Stimulated activated CD4-positive, alpha-beta T cell treated with anti-CD3 and anti-CD28 coated beads, Interleukin-15, amount 100 ng/mL, for 48 hours (primary cell): ENCODE results near the gene RPP21.

ENCODE experiments used
- DNase-seq, 2 donors: peaks; one replicate each; pipeline ENCODE4 v3.0.0-alpha.2; 2020; ENCODE audit warnings: low read depth in 2 of 2

The RPP21 gene

DNA sequence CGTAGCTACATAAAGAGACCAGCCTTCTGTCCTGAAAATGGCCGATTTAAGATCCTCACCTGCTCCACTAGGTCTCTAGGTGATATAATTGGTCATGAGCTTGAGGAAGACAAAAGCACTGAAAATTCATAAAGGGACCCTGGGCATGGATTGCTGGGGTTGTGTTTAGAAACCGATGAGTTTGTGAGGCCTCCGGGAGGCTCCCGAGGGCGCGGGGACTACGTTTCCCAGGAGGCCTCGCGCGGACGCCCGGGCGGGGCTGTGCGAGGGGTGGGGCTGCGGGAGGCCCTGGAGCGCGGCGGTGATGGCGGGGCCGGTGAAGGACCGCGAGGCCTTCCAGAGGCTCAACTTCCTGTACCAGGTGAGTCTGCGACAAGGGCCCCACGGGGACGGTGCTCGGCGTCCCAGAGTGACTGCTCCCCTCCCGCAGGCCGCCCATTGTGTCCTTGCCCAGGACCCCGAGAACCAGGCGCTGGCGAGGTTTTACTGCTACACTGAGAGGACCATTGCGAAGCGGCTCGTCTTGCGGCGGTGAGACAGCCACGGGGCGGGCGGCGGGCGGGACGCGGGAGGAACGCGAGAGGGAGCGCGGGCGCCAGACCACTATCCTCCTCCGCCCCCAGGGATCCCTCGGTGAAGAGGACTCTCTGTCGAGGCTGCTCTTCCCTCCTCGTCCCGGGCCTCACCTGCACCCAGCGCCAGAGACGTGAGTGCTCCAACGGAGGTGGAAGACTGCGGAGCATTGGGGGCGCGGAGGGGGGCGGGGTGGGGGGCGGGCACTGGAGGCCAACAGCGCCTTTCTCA is at the start of gene RPP21:
Gene RPP21, plus strand, starts transcription at position 289 of the 804 bp plus-strand sequence. Its CDS starts 16 bp downstream, at position 305.
- DNase-seq: peak; percentile 76 to 88

DNA sequence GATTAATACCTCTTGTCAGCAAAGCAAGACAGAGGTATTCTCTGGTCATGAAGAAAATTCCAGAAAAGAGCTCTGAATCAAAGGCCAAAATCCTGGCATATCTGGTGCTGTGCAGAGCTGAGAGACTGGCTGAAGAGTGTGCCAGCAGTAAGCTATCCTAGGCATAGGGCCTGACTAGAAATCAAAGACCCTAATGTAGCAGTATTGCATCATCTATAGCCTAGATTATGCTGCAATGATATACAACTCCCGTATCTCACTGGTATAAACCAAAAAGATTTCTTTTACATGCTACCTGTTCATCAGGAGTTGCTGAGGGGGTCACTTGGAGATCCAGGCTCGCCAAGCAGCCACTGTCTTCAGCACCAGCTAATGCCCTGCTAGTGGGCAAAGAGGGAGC is 49.1 kb upstream of the RPP21 start:
- no peak for DNase-seq

DNA sequence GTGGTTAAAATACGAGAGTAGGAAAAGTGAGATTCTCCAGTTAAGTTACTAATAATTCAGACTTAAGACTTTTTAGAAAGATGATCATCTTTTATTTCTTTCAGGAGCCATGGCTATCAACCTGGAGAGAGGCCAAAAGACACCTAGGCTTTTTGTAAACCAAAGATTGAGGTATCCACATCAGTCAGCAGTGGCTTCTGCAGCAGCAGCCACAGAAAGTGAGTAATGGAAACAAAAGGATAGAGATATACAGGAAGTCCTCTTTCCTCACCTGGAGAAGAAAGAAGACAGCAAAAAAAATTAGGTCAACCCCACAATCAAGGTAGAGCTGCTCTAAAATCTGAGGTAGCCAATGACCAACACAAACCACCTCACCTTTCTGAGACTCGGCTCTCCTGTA is 41.0 kb upstream of the RPP21 start:
- no peak for DNase-seq

DNA sequence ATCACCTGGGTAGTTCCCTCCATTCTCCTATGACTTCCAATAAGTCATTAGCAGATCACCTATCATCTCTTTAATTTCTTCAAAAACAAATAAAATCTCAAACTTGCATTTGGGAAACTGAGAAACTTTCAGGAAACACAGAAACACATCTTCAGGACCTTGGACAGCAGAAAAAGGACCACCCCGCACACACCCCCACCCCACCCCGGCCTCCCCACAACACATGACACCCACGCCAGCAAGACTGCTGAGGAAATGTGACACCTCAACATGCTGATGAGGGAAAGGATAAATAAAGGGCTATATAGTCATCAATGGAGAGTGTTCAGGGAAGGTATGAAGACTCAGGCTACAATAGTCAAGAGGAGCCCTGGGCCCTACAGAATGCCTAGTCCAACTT is 33.9 kb upstream of the RPP21 start:
- no peak for DNase-seq

DNA sequence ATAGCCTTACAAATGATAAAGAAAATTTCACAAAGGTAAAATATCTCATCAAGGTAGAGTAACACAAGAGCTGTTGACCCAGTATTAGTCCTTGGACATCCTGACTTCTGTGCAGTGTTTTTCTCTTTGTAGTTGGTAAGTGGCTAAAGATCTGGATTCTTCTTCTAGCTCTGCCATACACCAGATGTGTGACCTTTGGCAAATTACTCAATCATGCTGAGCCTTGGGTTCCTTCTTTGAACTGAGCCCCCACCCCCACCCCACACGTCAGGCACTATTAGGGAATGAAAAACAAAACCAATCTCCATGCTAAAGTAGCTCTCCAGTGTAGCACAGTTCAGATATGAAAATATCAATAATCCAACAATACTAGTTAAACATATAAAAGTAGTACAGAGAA is 33.3 kb upstream of the RPP21 start:
- no peak for DNase-seq

- no peak for DNase-seq
Measured at GRCh38 chr6:30312266-30312665, 32.7 kb upstream of the RPP21 start.

DNA sequence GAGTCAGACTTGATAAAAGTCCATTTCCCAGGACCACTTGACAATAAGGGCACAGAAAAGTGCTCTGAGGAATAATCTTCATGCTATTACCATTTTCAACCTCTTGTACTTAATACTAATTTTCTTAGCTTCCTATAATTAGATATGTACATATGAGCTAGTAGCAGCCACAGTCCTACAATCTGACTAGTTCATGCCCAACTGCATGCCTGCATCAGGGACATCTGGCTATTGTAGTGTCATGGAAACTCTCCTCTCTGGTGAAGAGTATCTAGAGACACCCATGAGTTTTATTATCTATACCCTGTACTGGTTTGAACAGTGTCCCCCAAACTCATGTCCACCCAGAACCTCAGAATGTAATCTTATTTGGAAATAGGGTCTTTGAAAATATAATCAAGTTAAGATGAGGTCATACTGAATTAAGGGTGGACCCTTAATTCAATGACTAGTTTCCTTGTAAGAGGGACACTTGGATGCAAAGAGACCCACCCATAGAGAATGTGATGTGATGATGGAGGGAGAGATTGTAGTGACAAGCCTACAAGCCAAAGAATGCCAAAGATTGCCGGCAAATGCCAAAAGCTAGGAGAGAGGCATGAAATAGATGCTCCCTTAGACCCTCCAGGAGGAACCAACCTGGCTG is 32.2 kb upstream of the RPP21 start:
- no peak for DNase-seq

DNA sequence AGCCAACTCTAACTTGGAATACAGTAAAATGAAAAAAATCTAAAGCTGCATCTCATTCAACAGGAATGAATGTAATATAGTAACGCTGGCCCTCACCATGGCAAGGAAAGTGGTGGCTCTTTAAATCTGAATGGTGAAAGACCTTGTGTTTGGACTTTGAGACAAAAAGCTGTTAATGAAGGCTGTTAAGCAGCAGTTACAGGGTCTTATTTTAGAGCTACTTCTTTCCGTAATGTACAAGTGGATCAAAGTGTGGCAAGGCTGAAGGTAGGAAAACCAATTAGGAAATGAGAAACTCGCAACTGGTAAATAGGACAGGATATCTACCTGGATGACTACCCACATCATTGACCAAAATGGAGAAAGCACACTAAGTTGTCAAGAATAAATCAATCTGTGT is 29.8 kb upstream of the RPP21 start:
- DNase-seq: no peak

DNA sequence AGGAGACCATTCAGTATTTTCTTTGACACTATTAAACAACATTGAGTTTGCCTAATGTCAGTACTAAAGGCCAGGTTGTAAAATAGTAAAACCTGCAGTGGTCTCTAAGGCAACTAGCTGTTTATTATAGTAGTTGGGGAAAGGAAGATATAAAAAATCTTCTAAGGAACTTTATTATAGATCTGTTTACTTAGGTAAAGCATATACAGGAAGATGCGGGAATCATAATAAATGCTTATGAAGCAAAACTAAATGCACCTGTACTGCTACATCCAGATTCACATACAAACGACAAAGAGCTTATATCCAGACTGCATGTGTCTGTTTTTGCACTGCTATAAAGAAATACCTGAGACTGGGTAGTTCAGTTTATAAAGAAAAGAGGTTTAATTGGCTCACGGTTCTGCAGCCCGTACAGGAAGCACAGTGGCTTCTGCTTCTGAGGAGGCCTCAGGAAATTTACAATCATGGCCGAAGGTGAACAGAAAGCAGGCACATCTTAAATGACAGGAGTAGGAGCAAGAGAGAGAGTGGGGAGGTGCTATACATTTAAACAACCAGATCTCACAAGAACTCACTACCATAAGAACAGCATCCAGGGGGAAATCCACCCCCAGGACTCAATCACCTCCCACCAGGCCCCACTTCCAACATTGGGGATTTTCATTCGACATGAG is 26.9 kb upstream of the RPP21 start:
- DNase-seq: no peak

DNA sequence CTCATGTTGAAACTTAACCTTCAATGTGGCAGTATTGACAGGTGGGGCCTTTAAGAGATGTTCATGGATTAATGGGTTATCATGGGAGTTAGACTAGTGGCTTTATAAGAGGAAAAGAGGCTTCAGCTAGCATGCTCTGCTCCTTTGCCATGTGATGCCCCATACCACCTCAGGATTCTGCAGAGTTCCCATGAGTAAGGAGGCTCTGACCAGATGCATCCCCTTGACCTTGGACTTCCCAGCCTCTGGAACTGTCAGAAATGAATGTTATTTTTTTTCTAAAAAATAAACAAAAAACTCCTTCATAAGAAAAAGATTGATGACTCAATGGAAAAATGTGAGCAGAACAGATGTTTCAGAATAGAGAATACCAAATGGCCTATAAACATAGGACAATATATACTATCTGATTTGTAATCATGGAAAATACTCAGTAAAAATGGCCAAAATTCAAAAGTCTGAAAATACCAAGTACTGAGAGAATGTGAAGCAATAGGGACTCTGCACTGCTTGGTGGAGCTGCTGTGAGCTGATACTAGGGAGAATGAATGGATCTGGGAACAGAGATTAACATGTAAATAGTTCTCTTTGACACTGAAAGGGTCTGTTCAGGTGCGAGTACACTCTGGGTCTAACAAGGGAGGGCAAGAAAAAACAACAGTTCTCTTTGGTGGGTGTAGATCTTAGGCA is 25.7 kb upstream of the RPP21 start:
- no peak for DNase-seq

DNA sequence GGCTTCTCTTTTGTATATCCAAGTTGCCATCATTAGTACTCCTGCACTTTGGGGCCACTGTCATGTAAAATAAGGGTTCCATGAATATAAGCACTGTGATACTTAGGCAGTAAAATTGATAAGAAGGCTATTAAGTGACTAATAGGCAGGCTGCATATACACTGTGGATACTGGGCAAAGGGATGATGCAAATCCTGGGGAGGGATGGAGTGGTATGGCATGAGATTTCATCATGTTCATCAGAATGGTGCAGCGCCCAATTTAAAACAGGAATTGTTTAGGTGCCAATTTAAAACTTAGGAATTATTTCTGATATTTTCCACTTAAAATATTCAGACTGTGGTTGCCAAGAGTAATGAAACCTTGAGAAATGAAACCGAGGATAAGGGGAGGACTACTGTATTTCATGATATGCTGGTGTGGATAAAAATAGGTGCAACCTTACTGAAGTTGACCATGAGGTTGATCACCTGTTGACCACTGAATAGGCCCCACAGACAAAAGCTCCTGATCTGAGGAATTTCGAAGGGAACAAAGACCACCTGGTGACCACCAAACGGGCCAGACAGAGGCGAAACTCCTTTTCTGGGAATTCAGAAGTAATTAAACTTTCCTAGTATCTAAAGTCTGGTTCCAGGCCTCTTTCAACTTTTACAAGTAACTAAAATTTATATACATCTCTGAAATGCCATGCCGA is 23.1 kb upstream of the RPP21 start:
- no peak for DNase-seq

DNA sequence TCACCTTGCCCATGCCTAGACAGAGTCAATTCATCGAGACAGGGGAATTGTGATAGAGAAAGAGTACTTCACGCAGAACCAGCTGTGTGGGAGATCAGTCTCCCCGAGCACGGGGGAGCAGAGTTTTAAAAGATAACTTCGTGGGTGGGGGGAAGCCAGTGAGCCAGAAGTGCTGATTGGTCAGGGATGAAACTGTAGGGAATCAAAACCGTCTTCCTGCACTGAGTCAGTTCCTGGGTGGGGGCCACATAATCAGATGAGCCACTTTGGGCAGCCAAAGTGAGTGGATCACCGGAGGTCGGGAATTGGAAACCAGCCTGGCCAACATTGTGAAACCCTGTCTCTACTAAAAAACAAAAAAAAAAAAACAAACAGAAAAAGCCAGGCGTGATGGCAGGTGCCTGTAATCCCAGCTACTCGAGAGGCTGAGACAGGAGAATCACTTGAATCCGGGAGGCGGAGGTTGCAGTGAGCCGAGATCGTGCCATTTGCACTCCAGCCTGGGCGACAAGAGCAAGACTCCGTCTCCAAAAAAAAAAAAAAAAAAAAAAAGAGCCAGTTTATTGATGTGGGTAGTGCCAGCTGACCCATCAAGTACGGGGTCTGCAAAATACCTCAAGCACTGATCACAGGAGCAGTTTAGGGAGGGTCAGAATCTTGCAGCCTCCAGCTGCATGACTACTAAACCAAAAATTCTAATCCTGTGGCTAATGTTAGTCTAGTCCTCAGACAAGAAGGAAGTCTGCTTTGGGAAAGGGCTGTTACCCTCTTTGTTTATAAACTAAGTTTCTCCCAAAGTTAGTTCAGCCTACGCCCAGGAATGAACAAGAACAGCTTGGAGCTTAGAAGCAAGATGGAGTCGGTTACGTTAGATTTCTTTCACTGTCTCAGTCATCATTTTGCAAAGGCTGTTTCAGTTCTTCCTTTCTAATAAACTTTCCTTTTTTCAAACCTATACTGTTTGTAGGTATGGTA is 22.1 kb upstream of the RPP21 start:
- no peak for DNase-seq

- DNase-seq: no peak
Measured at GRCh38 chr6:30323806-30324205, 21.1 kb upstream of the RPP21 start.

- DNase-seq: peak; percentile 78 to 84
Measured at GRCh38 chr6:30325150-30325872, 19.6 kb upstream of the RPP21 start.

GRCh38 chr6:30325873-30326525 is 19.0 kb upstream of the RPP21 start:
- peak; percentile 64 to 67 for DNase-seq

DNA sequence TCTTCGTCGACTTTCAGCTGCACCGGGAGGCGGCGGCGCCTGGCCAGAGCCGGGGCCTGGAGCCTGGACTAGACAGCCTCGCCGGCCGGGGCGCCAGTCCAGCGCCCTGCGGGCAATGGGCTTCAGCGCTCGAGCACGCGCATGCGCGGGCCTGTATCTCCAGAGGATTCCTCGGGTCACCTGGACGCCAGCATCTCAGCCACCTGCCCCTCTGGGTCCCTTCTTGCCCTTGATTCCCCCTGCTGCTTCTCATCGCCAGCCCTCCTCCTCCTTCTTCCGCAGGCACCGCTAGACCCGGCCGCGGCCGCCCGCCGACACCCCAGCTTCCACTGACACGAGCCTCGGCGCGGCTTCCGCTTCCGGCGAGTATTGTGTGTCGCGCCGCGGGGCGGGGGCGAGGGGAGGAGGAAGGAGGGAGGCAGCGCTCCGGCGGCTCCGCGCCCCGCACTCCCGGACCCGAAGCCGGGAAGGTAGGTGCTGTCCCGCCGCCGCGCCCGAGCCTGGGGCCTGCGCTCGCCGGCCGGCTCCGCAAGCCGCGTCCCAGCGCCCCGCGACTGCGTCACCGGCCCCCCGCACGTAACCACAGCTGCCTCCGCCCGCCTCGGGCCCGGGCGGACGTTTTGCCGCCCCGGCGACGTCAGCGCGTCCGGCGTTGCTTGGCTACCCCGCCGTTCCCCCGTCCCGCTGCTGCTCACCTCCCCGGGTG is 18.3 kb upstream of the RPP21 start, which contains the start of gene TRIM39:
Gene TRIM39, plus strand, starts transcription at position 402 of the 706 bp plus-strand sequence. CDS start 2,391 bp downstream, outside the sequence.
- peak; percentile 77 to 85 for DNase-seq

DNA sequence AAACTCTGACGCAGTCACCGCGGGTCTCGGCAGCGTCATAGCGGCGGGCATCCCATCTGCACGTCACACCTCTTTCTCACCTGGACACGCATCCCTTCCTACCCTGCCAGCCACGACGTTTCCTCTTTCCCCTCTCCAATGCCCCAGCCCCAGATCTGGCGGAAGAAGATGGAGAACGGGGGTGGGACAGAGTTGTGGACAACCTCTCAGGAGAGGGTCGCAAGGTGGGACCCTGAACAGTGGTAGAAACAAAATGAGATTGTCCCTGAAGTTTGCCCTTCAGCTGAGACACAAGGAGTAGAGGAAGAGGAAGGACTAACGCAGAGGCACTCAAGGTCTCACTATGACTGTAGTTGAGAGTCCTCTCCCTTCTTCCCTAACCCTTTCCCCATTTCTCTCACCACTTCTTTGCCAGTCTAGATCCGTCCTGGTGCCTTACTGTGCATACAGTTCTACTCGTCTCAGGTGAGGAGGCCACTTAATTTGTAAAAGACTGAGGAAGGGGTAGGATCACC is 17.7 kb upstream of the RPP21 start:
- DNase-seq: no peak

- no peak for DNase-seq
Measured at GRCh38 chr6:30328397-30328796, 16.6 kb upstream of the RPP21 start.
